Measurements from ENCODE around the gene SLC16A12. TPM values are rescaled to one million over a fixed set of nuclear protein-coding genes. Genes with fewer than 3 reads are reported as not detected.

SLC16A12 gene
- total RNA-seq, result 1 to 10 TPM; 3.3 to 7.2 (median 5.0) TPM
- 2.7 TPM for polyA plus RNA-seq
- long read RNA-seq, donor 1, partial matches to known transcripts, result 2 of 10 reads
- long read RNA-seq, donor 1, other reads (novel, unspliced or antisense), result 8 of 10 reads
- long read RNA-seq, donor 2, partial matches to known transcripts, result 0 of 3 reads
- long read RNA-seq, donor 2, other reads (novel, unspliced or antisense), result 3 of 3 reads
- long read RNA-seq, donor 3, partial matches to known transcripts, result 1 of 15 reads
- long read RNA-seq, donor 3, other reads (novel, unspliced or antisense), result 14 of 15 reads
- long read RNA-seq, donor 4, partial matches to known transcripts, result 0 of 3 reads
- long read RNA-seq, donor 4, other reads (novel, unspliced or antisense), result 3 of 3 reads

- H3K27ac ChIP-seq (ENCODE audit: low read length), result no peak within 1 kb of the TSS
- ATAC-seq, result peak; percentile 74 to 87
Measured at GRCh38 chr10:89535171-89536012, at the start of gene SLC16A12. Gene SLC16A12 (minus strand): TSS chr10:89535594. CDS start chr10:89462578, 73,016 bp downstream.

GRCh38 chr10:89582022-89582421 lies 46.6 kb upstream of the SLC16A12 start:
- no peaks in the 10 kb centered on the region for H3K4me1 ChIP-seq (ENCODE audit: control insufficient read depth, insufficient read depth, low read length)
- H3K9me3 ChIP-seq (ENCODE audit: control insufficient read depth, low read length), result no peaks in the 10 kb centered on the region
- no peaks in the 10 kb centered on the region for H3K27me3 ChIP-seq (ENCODE audit: control insufficient read depth, insufficient read depth)
- intact Hi-C loops (cut with DNase I), result no loop called here
- whole genome bisulfite sequencing, result 90% methylated on average over 1 of the region's 1 CpG
- H3K4me3 ChIP-seq (ENCODE audit: low read length), result no peak overlapping the region
- no peak for DNase-seq
- ATAC-seq, result no peak
- H3K27ac ChIP-seq (ENCODE audit: low read length), result no peak overlapping the region

More at GRCh38 chr10:89535171-89536012, at the start of gene SLC16A12:
- whole genome bisulfite sequencing, result under 1% methylated on average over 86 of the region's 87 CpGs
- H3K9me3 ChIP-seq (ENCODE audit: control insufficient read depth, low read length), result no peaks in the 10 kb centered on the region
- peak; percentile 25 to 73 (median 69) for DNase-seq
- no peaks in the 10 kb centered on the region for H3K27me3 ChIP-seq (ENCODE audit: control insufficient read depth, insufficient read depth)
- no peaks in the 10 kb centered on the region for H3K4me1 ChIP-seq (ENCODE audit: control insufficient read depth, insufficient read depth, low read length)
- intact Hi-C loops (cut with DNase I), result loop anchor here in 3 of 4 donors (5.0 to 10.0 kb wide), 3 partner anchors 51 to 63 kb away; no protein-coding TSS in a partner anchor
- peak within 1 kb of the TSS; percentile 72 for H3K4me3 ChIP-seq (ENCODE audit: low read length)

GRCh38 chr10:89580243-89580642 lies 44.8 kb upstream of the SLC16A12 start:
- intact Hi-C loops (cut with DNase I), result no loop called here
- H3K4me1 ChIP-seq (ENCODE audit: control insufficient read depth, insufficient read depth, low read length), result no peaks in the 10 kb centered on the region
- WGBS, result 93% methylated on average over 4 of the region's 4 CpGs
- H3K9me3 ChIP-seq (ENCODE audit: control insufficient read depth, low read length), result no peaks in the 10 kb centered on the region
- ATAC-seq (no peak), DNase-seq (no peak)
- no peak overlapping the region for H3K4me3 ChIP-seq (ENCODE audit: low read length)
- H3K27me3 ChIP-seq (ENCODE audit: control insufficient read depth, insufficient read depth), result no peaks in the 10 kb centered on the region
- H3K27ac ChIP-seq (ENCODE audit: low read length), result no peak overlapping the region

- ATAC-seq (no peak), DNase-seq (no peak)
- Histone ChIP-seq H3K4me1 (ENCODE audit: control insufficient read depth, insufficient read depth, low read length) (no peaks in the 10 kb centered on the region), H3K27ac (ENCODE audit: low read length) (no peak overlapping the region), H3K9me3 (ENCODE audit: control insufficient read depth, low read length) (no peaks in the 10 kb centered on the region), H3K27me3 (ENCODE audit: control insufficient read depth, insufficient read depth) (no peaks in the 10 kb centered on the region), H3K4me3 (ENCODE audit: low read length) (no peak overlapping the region)
- WGBS, result 64% methylated on average over 2 of the region's 2 CpGs
- intact Hi-C loops (cut with DNase I), result no loop called here
Measured at GRCh38 chr10:89576696-89577095, 41.3 kb upstream of the SLC16A12 start.

GRCh38 chr10:89576022-89576421 lies 40.6 kb upstream of the SLC16A12 start:
- Histone ChIP-seq H3K9me3 (ENCODE audit: control insufficient read depth, low read length) (no peaks in the 10 kb centered on the region), H3K27ac (ENCODE audit: low read length) (no peak overlapping the region), H3K4me1 (ENCODE audit: control insufficient read depth, insufficient read depth, low read length) (no peaks in the 10 kb centered on the region), H3K4me3 (ENCODE audit: low read length) (no peak overlapping the region), H3K27me3 (ENCODE audit: control insufficient read depth, insufficient read depth) (no peaks in the 10 kb centered on the region)
- DNase-seq, result no peak
- intact Hi-C loops (cut with DNase I), result no loop called here
- ATAC-seq, result no peak
- 96% methylated on average over 3 of the region's 3 CpGs for WGBS

- Histone ChIP-seq H3K9me3 (ENCODE audit: control insufficient read depth, low read length) (no peaks in the 10 kb centered on the region), H3K27ac (ENCODE audit: low read length) (no peak overlapping the region), H3K27me3 (ENCODE audit: control insufficient read depth, insufficient read depth) (no peaks in the 10 kb centered on the region), H3K4me3 (ENCODE audit: low read length) (no peak overlapping the region), H3K4me1 (ENCODE audit: control insufficient read depth, insufficient read depth, low read length) (no peaks in the 10 kb centered on the region)
- no peak for ATAC-seq
- no peak for DNase-seq
- intact Hi-C loops (cut with DNase I), result no loop called here
Measured at GRCh38 chr10:89575031-89575430, 39.6 kb upstream of the SLC16A12 start.

- peak; percentile 62 to 79 for ATAC-seq
- Histone ChIP-seq H3K27me3 (ENCODE audit: control insufficient read depth, insufficient read depth) (no peaks in the 10 kb centered on the region), H3K4me1 (ENCODE audit: control insufficient read depth, insufficient read depth, low read length) (no peaks in the 10 kb centered on the region), H3K4me3 (ENCODE audit: low read length) (no peak overlapping the region), H3K27ac (ENCODE audit: low read length) (no peak overlapping the region), H3K9me3 (ENCODE audit: control insufficient read depth, low read length) (no peaks in the 10 kb centered on the region)
- DNase-seq, result no peak
- intact Hi-C loops (cut with DNase I), result no loop called here
- 34% methylated on average over 1 of the region's 1 CpG for WGBS
Measured at GRCh38 chr10:89574368-89574767, 39.0 kb upstream of the SLC16A12 start.

GRCh38 chr10:89567576-89568245 lies 32.3 kb upstream of the SLC16A12 start:
- Histone ChIP-seq H3K9me3 (ENCODE audit: control insufficient read depth, low read length) (no peaks in the 10 kb centered on the region), H3K4me1 (ENCODE audit: control insufficient read depth, insufficient read depth, low read length) (no peaks in the 10 kb centered on the region), H3K27ac (ENCODE audit: low read length) (no peak overlapping the region), H3K27me3 (ENCODE audit: control insufficient read depth, insufficient read depth) (no peaks in the 10 kb centered on the region), H3K4me3 (ENCODE audit: low read length) (no peak overlapping the region)
- intact Hi-C loops (cut with DNase I), result no loop called here
- ATAC-seq (no peak), DNase-seq (no peak)
- WGBS, result 61% methylated on average over 3 of the region's 3 CpGs

GRCh38 chr10:89566992-89567391 lies 31.6 kb upstream of the SLC16A12 start:
- Histone ChIP-seq H3K4me1 (ENCODE audit: control insufficient read depth, insufficient read depth, low read length) (no peaks in the 10 kb centered on the region), H3K9me3 (ENCODE audit: control insufficient read depth, low read length) (no peaks in the 10 kb centered on the region), H3K27me3 (ENCODE audit: control insufficient read depth, insufficient read depth) (no peaks in the 10 kb centered on the region), H3K4me3 (ENCODE audit: low read length) (no peak overlapping the region), H3K27ac (ENCODE audit: low read length) (no peak overlapping the region)
- ATAC-seq, result no peak
- intact Hi-C loops (cut with DNase I), result no loop called here
- WGBS, result 78% methylated on average over 3 of the region's 3 CpGs
- DNase-seq, result no peak

GRCh38 chr10:89566095-89566950 lies 30.9 kb upstream of the SLC16A12 start:
- intact Hi-C loops (cut with DNase I), result no loop called here
- Histone ChIP-seq H3K4me3 (ENCODE audit: low read length) (no peak overlapping the region), H3K4me1 (ENCODE audit: control insufficient read depth, insufficient read depth, low read length) (no peaks in the 10 kb centered on the region), H3K27me3 (ENCODE audit: control insufficient read depth, insufficient read depth) (no peaks in the 10 kb centered on the region), H3K27ac (ENCODE audit: low read length) (no peak overlapping the region), H3K9me3 (ENCODE audit: control insufficient read depth, low read length) (no peaks in the 10 kb centered on the region)
- DNase-seq (no peak), ATAC-seq (no peak)
- 70% methylated on average over 10 of the region's 10 CpGs for WGBS

Measured in right cardiac atrium (tissue), 5 donors.